Subcutaneous adipose tissue (tissue), 4 donors: ENCODE results near the gene TNRC6C. TPM values are rescaled to one million over a fixed set of nuclear protein-coding genes. Genes with fewer than 3 reads are reported as not detected.

ENCODE experiments used
- CTCF ChIP-seq: fragments of 450-650 bp; IDR thresholded peaks from one replicate; pipeline ENCODE4 v1.5.1; 2016; ENCODE audit warnings: low read depth, mild to moderate bottlenecking, control low read depth, antibody characterized with exemption, moderate library complexity
- total RNA-seq, 4 donors: library from RNA; depleted of rRNA; stranded (reverse); fragments of >200 nt; gene quantifications; one replicate each; pipeline ENCODE4 v1.1.0, GENCODE V29; 2016

The TNRC6C gene
- total RNA-seq, 4 donors from 2014 or later: 8.2 to 33.3 (median 13.8) TPM

DNA sequence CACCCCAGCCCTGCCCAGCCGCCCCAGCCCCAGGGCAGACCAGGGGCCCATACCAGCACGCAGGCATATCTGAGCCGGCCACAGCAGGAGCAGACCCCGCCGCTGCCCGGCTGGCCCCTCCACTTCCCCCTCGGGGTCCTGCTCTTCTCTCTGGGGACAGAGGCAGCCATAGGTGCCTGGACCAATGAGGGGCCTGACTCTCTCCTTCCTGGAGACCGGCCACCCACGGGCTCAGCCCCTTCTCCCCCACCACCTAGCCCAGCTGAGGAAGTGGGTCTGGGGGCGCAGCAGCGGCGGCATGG, 166.3 kb downstream of the TNRC6C start:
- TF ChIP-seq CTCF: no peak

GRCh38 chr17:78125138-78125913, 166.8 kb downstream of the TNRC6C start:
- no peak for TF ChIP-seq CTCF

DNA sequence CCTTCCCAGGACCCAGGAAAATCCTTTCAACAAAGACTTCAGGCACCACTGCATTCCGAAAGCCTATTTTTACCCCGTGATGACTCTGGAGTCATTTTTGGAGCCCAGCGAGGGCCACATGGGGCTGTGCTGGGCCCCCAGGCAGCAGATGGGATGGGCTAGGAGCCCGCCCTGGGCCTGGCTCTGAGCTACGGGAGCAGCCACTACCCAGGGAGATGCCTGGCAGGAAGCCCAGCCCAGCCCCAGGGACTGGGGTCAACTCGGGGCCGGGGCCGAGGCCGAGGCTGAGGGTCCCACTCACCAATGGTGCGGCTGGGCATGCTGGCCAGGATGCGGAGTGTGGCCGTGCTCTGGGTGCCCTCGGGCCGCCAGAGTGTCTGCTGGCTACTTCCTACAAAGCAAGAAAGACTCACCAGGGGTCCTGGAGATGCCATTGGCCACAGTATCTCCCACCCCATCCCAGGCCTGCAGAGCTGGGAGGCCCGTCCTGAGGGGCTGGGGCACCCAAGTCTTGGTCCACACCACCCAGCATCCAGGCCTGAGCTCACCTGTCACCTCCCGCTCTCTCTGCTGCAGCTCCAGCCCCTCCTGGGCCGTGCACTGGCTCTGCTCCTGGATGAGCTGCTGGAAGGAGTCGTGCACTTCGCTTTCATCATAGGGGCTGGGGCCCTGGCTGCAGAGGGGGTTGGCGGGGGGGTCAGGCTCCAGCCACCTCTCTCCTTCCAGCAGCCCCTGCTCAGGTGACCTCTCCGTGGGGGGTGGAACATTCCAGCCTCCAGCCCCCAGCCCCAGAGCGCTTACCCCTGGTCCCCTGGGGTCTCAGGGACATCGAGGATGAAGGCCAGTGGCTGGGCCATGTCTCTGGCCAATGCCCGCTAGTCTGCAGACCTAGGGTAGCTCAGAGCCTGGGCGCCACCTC, 167.7 kb downstream of the TNRC6C start:
- TF ChIP-seq CTCF: no peak

DNA sequence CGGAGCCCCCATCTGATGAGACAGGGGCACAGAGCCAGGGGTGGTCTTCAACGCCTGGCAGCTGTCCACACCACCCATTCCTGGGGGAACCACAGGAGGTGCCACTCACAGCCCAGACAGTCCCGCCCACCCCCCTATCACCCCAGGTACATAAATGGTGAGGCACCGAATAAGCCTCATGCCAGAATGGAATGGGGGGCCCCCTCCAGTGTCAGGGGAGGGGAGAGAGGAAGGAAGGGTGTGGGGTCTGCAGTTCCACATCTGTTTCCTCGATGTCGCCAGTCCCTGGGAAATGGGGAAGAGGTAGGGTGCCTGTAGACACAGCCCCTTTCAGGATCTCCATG, 168.4 kb downstream of the TNRC6C start:
- no peak for TF ChIP-seq CTCF

DNA sequence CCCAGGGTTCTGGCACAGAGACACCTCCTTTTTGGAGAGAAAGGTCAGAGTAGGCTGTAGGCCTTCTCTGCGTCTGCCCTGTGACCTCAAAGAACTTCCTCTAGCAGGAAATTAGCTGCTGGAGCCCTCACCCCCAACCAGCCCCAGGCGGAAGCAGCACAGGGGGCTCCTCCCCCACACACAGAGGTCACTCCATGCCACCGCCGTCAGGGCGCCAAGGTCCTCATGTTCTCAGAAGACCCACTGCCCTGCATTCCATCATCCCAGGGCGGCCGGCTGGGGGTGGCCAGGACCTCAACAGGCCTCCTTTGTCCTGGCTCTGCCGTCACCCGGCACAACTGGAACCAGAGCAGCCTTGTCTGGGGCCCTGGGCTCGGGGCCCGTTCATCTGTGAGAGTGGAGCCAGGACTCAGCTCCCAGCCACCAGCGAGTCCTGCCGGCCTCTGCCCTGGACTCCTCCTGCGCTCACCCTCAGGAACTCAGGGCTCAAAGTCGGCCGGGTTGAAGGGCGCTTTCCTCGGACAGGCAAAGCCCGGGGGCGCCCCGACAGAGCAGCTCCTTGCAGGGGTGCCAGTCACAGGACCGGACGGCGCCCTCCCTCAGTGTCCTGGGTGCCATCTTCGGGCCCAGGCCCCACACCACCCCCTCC, 168.9 kb downstream of the TNRC6C start:
- TF ChIP-seq CTCF: no peak

DNA sequence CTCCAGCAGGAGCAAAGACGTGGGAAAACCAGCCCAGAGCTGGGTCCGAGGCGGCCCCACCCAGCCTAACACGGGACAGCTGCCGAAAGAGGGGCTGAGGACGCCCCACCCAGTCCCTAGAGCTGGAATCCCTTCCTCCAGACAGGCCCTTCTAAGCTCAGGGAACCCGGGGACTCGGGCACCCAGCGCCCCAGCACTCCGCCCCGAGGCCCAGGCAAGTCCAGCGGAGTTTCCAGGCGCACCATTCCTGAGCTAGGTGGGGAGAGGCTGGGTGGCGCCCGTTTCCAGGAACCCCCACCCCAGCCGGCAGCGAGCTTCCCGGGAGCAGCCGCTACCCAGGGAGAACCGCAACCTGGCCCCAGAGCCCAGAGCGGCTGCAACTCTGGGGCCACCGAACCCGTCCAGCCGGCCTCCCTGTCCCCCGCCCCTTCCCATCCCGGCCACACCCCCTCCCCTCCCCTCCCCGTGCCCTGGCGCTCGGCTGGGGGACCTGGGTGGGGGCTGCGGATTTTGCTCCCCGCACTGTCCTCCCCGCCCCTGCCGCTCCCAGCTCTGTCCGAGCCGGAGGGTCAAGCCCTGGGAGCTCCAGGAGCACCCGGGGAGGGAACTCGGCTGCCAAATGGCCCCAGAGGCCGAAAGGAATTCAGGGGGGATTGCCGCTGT, 169.5 kb downstream of the TNRC6C start:
- TF ChIP-seq CTCF: no peak
